ENCODE measurements around the gene DCLK2.

The DCLK2 gene

GRCh38 chr4:150242820-150243458 is 164.7 kb downstream of the DCLK2 start:
- Histone ChIP-seq H3K4me3 (ENCODE audit: low read length) (no peak overlapping the region), H2AFZ (ENCODE audit: low read depth, low read length) (no peak overlapping the region), H3K79me2 (ENCODE audit: low read length) (no peaks in the 10 kb centered on the region), H3K9ac (ENCODE audit: low read length) (no peak overlapping the region), H3K4me1 (ENCODE audit: low read length) (no peaks in the 10 kb centered on the region), H3K36me3 (replicated peaks; ENCODE audit: low read depth, low read length) (no peaks in the 10 kb centered on the region), H3K27me3 (ENCODE audit: low read depth, low read length) (no peaks in the 10 kb centered on the region), H3K9me3 (ENCODE audit: insufficient read depth, low read length) (no peaks in the 10 kb centered on the region), H3K27ac (ENCODE audit: low read length) (no peak overlapping the region), H4K20me1 (ENCODE audit: insufficient read depth, low read length) (no peaks in the 10 kb centered on the region), H3K4me2 (ENCODE audit: low read length) (no peak overlapping the region)
- TF ChIP-seq, protein P1, sequence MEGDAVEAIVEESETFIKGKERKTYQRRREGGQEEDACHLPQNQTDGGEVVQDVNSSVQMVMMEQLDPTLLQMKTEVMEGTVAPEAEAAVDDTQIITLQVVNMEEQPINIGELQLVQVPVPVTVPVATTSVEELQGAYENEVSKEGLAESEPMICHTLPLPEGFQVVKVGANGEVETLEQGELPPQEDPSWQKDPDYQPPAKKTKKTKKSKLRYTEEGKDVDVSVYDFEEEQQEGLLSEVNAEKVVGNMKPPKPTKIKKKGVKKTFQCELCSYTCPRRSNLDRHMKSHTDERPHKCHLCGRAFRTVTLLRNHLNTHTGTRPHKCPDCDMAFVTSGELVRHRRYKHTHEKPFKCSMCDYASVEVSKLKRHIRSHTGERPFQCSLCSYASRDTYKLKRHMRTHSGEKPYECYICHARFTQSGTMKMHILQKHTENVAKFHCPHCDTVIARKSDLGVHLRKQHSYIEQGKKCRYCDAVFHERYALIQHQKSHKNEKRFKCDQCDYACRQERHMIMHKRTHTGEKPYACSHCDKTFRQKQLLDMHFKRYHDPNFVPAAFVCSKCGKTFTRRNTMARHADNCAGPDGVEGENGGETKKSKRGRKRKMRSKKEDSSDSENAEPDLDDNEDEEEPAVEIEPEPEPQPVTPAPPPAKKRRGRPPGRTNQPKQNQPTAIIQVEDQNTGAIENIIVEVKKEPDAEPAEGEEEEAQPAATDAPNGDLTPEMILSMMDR (IDR thresholded peaks at IDR 0.05; ENCODE audit: low read depth, low read length): peak; percentile 99
- no peak for TF ChIP-seq EZH2phosphoT487 (IDR thresholded peaks at IDR 0.05; ENCODE audit: low read depth)

GRCh38 chr4:150243932-150244331 is 165.7 kb downstream of the DCLK2 start:
- no peak overlapping the region for H2AFZ ChIP-seq (ENCODE audit: low read depth, low read length)
- H3K4me1 ChIP-seq (ENCODE audit: low read length): no peaks in the 10 kb centered on the region
- no peaks in the 10 kb centered on the region for H3K27me3 ChIP-seq (ENCODE audit: low read depth, low read length)
- no peak overlapping the region for H3K27ac ChIP-seq (ENCODE audit: low read length)
- H3K36me3 ChIP-seq (replicated peaks; ENCODE audit: low read depth, low read length): no peaks in the 10 kb centered on the region
- no peak overlapping the region for H3K4me3 ChIP-seq (ENCODE audit: low read length)
- no peaks in the 10 kb centered on the region for H4K20me1 ChIP-seq (ENCODE audit: insufficient read depth, low read length)
- H3K9me3 ChIP-seq (ENCODE audit: insufficient read depth, low read length): no peaks in the 10 kb centered on the region
- TF ChIP-seq EZH2phosphoT487 (IDR thresholded peaks at IDR 0.05; ENCODE audit: low read depth): no peak
- TF ChIP-seq, protein P1 (IDR thresholded peaks at IDR 0.05; ENCODE audit: low read depth, low read length): no peak
- no peak overlapping the region for H3K9ac ChIP-seq (ENCODE audit: low read length)
- H3K79me2 ChIP-seq (ENCODE audit: low read length): no peaks in the 10 kb centered on the region
- no peak overlapping the region for H3K4me2 ChIP-seq (ENCODE audit: low read length)

- H3K27me3 ChIP-seq (ENCODE audit: low read depth, low read length): no peaks in the 10 kb centered on the region
- H3K79me2 ChIP-seq (ENCODE audit: low read length): no peaks in the 10 kb centered on the region
- TF ChIP-seq EZH2phosphoT487 (IDR thresholded peaks at IDR 0.05; ENCODE audit: low read depth): no peak
- TF ChIP-seq, protein P1 (IDR thresholded peaks at IDR 0.05; ENCODE audit: low read depth, low read length): no peak
- H3K9me3 ChIP-seq (ENCODE audit: insufficient read depth, low read length): no peaks in the 10 kb centered on the region
- H3K27ac ChIP-seq (ENCODE audit: low read length): no peak overlapping the region
- no peak overlapping the region for H3K9ac ChIP-seq (ENCODE audit: low read length)
- no peak overlapping the region for H3K4me3 ChIP-seq (ENCODE audit: low read length)
- H3K4me1 ChIP-seq (ENCODE audit: low read length): no peaks in the 10 kb centered on the region
- no peak overlapping the region for H3K4me2 ChIP-seq (ENCODE audit: low read length)
- no peak overlapping the region for H2AFZ ChIP-seq (ENCODE audit: low read depth, low read length)
- H4K20me1 ChIP-seq (ENCODE audit: insufficient read depth, low read length): no peaks in the 10 kb centered on the region
- H3K36me3 ChIP-seq (replicated peaks; ENCODE audit: low read depth, low read length): no peaks in the 10 kb centered on the region
These were observed 166.4 kb downstream of the DCLK2 start for GRCh38 chr4:150244600-150244999.

DNA sequence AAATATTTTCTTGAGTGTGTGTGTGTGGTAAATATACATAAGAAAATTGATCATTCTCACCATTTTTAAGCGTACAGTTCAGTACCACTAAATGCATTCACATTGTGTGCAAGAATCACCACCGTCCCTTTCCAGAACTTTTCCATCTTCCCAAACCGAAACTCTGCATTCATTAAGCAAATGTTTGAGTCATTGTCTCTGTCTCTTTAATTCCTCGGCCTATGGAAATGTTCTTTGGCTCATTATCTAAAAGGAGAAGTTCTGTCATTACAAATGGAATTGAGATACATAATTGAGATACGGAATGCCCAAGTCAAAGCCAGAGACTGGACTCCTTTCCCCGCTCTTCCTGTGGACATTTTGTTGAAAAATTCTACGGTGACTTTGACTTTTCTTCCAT is 168.9 kb downstream of the DCLK2 start:
- Histone ChIP-seq H2AFZ (ENCODE audit: low read depth, low read length) (no peak overlapping the region), H3K36me3 (replicated peaks; ENCODE audit: low read depth, low read length) (no peaks in the 10 kb centered on the region), H4K20me1 (ENCODE audit: insufficient read depth, low read length) (no peaks in the 10 kb centered on the region), H3K79me2 (ENCODE audit: low read length) (no peaks in the 10 kb centered on the region), H3K4me2 (ENCODE audit: low read length) (no peak overlapping the region), H3K9me3 (ENCODE audit: insufficient read depth, low read length) (no peaks in the 10 kb centered on the region), H3K27ac (ENCODE audit: low read length) (no peak overlapping the region), H3K9ac (ENCODE audit: low read length) (no peak overlapping the region), H3K27me3 (ENCODE audit: low read depth, low read length) (no peaks in the 10 kb centered on the region), H3K4me1 (ENCODE audit: low read length) (no peaks in the 10 kb centered on the region), H3K4me3 (ENCODE audit: low read length) (no peak overlapping the region)
- TF ChIP-seq, protein P1 (IDR thresholded peaks at IDR 0.05; ENCODE audit: low read depth, low read length): no peak
- TF ChIP-seq EZH2phosphoT487 (IDR thresholded peaks at IDR 0.05; ENCODE audit: low read depth): no peak

Data from OCI-LY3 (cell line).